SKM-1 (cell line): Measurements from ENCODE around the gene LRP1.
A peak's percentile ranks its signal among the peaks of the same experiment; 100 is the strongest.

Experiments used
- DNase-seq: peaks from one replicate; lab custom pipeline; 2025; ENCODE audit not compliant: unreplicated experiment; lab: John Stamatoyannopoulos, UW

The LRP1 gene

DNA sequence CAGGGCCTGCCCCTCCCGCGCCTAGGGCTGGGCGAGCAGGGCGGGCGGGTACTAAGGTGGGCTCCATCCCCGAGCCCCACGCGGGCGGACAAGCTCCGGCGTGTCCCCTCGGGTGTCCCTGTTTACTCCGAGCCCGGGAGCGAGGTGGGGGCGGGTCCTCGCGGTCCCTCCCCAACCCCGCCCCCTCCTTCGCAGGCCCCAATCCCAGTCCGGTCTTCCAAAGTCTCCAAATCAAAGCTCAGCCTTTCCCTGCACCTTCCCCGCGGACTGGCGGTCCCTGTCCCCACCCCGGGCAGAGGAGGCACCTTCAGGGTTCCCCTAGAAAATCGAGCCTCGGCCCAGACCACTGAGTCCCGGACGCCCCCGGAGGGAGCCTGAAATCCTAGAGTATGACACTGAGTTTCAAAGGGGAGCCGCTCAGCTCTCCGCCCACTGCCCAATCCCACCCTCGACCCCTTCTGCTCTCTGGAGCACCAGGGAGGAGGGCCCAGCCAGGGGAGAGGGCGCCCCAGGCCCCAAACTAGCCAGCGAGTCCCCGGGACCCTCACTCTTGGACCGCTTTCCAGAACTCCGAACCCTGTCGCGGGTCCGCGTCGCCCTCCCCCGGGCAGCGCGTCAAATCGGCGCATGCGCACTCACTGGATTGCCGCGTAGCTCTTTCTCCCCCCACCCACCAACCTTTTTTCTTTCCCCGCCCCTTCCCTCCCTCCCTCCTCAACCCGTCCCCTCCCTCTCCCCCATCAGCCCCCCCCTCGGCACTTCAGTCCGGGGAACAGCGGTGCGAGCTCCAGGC lies at the start of gene LRP1:
TSS of gene LRP1 (plus strand) at position 758 of the 793 bp plus-strand sequence. CDS start 482 bp downstream, outside the sequence.
- peak; percentile 23 for DNase-seq

- DNase-seq, result peak; percentile 92
Observed at GRCh38 chr12:57078519-57079404, 49.5 kb upstream of the LRP1 start, which contains the start of gene NEMP1. NEMP1 (minus strand) TSS chr12:57078791; CDS start chr12:57078745, 46 bp downstream.

DNA sequence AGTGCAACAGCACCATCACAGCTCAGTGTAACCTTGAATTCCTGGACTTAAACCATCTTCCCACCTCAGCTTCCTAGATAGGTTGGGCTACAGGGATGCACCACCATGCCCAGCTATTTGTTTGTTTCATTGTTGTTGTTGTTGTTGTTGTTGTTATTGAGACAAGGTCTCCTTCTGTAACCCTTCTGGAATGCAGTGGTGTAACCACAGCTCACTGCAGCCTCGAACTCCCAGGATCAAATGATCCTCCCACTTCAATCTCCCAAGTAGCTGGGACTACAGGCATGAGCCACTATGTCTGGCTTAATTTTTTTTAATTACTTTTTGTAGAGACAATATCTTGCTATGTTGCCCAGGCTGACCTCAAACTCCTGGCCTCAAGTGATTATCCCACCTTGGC lies 48.5 kb upstream of the LRP1 start:
- DNase-seq, result no peak

DNA sequence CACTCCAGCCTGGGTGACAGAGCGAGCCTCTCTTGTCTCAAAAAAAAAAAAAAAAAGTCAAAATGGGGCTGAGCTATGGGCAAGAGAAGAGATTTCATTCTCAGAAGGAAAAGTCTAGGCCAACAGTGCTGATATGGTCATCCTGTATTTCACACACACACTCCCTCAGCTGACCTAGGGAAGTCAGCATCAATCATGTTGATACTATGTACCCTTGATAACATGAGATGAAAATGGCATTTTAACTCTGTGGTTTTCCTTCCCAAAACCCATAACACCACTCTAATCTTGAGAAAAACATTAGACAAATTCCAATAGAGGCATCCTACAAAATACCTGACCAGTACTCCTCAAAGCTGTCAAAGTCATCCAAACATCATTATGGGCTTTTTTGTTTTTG lies 47.4 kb upstream of the LRP1 start:
- no peak for DNase-seq

DNA sequence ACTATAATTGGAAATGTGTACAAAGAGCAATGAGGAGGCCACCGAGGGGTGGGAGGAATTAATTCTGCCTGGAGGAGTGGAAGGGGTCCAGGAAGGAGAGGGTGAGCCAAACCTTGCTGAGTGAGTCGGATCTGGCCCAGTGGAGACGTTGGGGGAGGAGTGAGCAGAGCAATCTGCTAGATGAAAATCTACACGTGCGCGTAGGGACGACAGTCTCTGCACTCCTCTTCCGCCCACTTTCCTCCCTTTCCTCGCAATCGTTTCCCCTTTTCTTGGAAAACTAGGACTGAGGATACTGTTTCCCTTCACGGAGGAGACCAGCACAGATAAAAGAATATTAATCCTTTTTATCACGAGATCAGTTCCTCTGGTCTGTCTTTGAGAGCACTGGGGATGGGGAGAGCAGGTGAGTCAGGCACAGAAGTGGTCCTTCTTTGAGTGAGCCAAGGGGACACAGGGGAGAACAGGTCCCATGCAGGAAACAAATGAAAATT lies 42.2 kb upstream of the LRP1 start:
- DNase-seq, result no peak

GRCh38 chr12:57086493-57087009 lies 41.7 kb upstream of the LRP1 start:
- DNase-seq, result no peak

DNA sequence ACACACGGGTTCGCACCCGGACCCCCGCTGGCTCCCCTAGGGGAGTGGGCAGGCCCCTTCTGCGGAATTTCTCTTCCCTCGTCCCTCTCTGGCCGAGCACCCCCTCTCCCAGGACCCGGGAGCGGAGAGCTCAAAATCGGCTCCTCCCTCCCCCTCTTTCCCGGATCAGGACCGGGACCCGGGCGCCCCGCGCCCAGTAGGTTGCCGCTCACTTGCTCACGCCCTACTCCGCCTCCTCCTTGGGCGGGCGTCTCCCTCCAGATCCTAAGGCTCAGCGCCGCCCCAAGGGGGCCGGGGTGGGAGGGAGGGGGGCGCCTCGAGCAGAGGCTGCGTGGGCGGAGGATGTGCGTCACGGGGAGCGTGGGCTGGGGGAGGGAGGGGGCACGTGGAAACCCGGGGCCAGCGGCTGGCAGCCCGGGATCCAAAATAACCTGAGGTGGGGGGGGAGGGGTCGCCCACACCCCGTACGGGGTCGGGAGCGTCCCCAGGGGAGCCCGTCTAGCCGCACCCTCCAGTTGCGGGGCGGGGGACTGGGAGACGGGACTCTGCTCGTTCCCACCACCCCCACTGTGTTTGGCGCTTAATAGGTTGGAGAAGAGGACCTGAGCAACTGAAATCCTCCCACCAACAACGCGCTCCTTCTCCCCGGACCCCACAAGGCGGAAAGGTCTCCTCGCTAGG lies 41.1 kb upstream of the LRP1 start:
- no peak for DNase-seq

- no peak for DNase-seq
Observed at GRCh38 chr12:57087691-57088353, 40.5 kb upstream of the LRP1 start.

DNA sequence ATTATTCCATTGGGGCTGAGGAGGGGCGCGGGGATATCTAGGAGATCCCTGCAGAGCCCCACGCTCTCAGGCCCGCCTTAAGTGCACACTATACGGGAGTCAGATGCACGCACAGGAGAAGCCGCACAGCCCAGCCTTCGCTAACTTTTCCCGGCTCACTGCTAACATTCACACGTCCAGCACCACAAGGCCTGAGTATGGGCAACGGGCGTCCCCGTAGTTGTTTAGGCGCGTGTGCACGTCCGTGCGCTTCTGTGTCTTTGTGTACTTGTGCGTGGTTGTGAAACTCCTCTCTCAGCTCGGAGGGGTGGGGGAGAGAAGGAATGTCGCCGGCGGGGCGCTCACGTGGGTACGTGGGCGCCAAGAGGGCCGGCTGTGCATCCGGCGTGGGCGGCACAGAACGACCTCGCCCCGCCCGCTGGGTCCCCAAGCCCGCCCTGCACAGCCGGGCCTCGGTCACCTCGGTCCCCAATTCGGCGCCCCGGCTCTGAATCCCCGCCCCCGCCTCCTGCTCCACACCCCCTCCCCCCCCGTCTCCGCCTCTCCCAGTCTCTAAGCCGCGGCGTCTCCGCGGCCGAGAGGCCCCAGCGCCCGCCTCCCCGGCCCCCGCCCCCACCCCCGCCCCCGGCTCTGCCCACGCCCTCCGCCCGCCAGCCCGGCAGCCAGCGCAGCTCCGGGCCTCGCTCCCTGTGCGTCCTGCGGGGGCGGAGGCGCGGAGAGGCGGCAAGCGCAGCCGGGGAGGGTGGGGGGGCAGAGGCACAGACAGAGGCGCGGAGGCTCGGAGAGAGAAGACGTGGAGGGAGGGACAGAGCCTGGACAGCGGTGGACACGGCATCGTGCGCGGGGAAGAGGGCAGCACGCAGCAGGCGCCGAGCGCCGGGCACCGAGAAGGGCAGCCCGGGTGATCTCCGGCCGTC lies 39.7 kb upstream of the LRP1 start, which contains the start of gene NAB2:
TSS of gene NAB2 (plus strand) at position 761 of the 917 bp plus-strand sequence. CDS start 158 bp downstream, outside the sequence.
- peak; percentile 73 for DNase-seq

GRCh38 chr12:57089271-57090245 lies 38.7 kb upstream of the LRP1 start:
- no peak for DNase-seq

GRCh38 chr12:57090490-57090889 lies 37.8 kb upstream of the LRP1 start:
- DNase-seq, result no peak

GRCh38 chr12:57090924-57091637 lies 37.2 kb upstream of the LRP1 start:
- no peak for DNase-seq

GRCh38 chr12:57091638-57092528 lies 36.4 kb upstream of the LRP1 start:
- DNase-seq, result no peak

GRCh38 chr12:57092529-57092862 lies 35.8 kb upstream of the LRP1 start:
- DNase-seq, result no peak

GRCh38 chr12:57092876-57093414 lies 35.3 kb upstream of the LRP1 start:
- no peak for DNase-seq
